WTC11 (cell line): ENCODE results near the gene RAB23. TPM values are rescaled to one million over a fixed set of nuclear protein-coding genes. Genes with fewer than 3 reads are reported as not detected.
A peak's percentile ranks its signal among the peaks of the same experiment; 100 is the strongest.

ENCODE experiments used
- ATAC-seq: fragments of 200-7000 bp; cut with Tn5 transposase; 2 replicates; pipeline ENCODE4 v1.10.0; 2021; ENCODE audit warnings: mild to moderate bottlenecking, moderate library complexity
- CTCF ChIA-PET: fragments of 300-600 bp; sonication (Branson Sonifier 250); formaldehyde crosslinking; loops from one replicate; lab custom pipeline; 2021; ENCODE audit warnings: antibody characterized with exemption; lab: Charles Lee
- POLR2A ChIA-PET: fragments of 350-600 bp; sonication (Branson Sonifier 250); formaldehyde crosslinking; loops from one replicate; lab custom pipeline; 2021; ENCODE audit warnings: antibody characterized with exemption; lab: Charles Lee
- DNase-seq: peaks from one replicate; pipeline ENCODE4 v3.0.0; 2021; ENCODE audit warnings: low spot score
- H3K27ac Mint-ChIP-seq: 2 replicates; pipeline ENCODE4 v1.8.0; 2021; ENCODE audit warnings: mixed read lengths
- H3K27me3 Mint-ChIP-seq: 2 replicates; pipeline ENCODE4 v1.8.0; 2021; ENCODE audit warnings: low read depth, mild to moderate bottlenecking, moderate library complexity, mixed read lengths
- H3K36me3 Mint-ChIP-seq: 2 replicates; pipeline ENCODE4 v1.8.0; 2021; ENCODE audit warnings: mixed read lengths
- H3K4me1 Mint-ChIP-seq: 2 replicates; pipeline ENCODE4 v1.8.0; 2022; ENCODE audit warnings: mixed read lengths
- H3K4me3 Mint-ChIP-seq: 2 replicates; pipeline ENCODE4 v1.8.0; 2021; ENCODE audit warnings: mild to moderate bottlenecking, moderate library complexity, mixed read lengths
- H3K9me3 Mint-ChIP-seq: 2 replicates; pipeline ENCODE4 v1.8.0; 2021; ENCODE audit warnings: mixed read lengths
- ATF1 ChIP-seq: sonication (generic); formaldehyde crosslinking; IDR thresholded peaks from 2 replicates; pipeline ENCODE4 v1.8.1; 2023; ENCODE audit warnings: mild to moderate bottlenecking, moderate library complexity, missing genetic modification reagents
- EMX1 ChIP-seq: fragments of 250-450 bp; sonication (Bioruptor Pico); IDR thresholded peaks from 2 replicates; pipeline ENCODE4 v1.8.0; 2021; ENCODE audit warnings: mild to moderate bottlenecking
- KAT7 ChIP-seq: sonication (generic); formaldehyde crosslinking; IDR thresholded peaks from 2 replicates; pipeline ENCODE4 v1.8.1; 2023; ENCODE audit warnings: missing genetic modification reagents, mild to moderate bottlenecking, borderline replicate concordance
- MXD4 ChIP-seq: fragments of 250-450 bp; sonication (Bioruptor Pico); IDR thresholded peaks from 2 replicates; pipeline ENCODE4 v1.8.0; 2021; ENCODE audit warnings: mild to moderate bottlenecking, moderate library complexity, borderline replicate concordance
- NFATC4 ChIP-seq: fragments of 250-450 bp; sonication (Bioruptor Pico); IDR thresholded peaks from 2 replicates; pipeline ENCODE4 v1.9.0; 2021; ENCODE audit warnings: mild to moderate bottlenecking
- NFYB ChIP-seq: sonication (generic); formaldehyde crosslinking; conservative IDR thresholded peaks from 2 replicates; pipeline ENCODE4 v1.8.0; 2022; ENCODE audit warnings: low read depth, missing genetic modification reagents
- NR3C1 ChIP-seq: sonication (generic); formaldehyde crosslinking; conservative IDR thresholded peaks from 2 replicates; pipeline ENCODE4 v1.8.1; 2023; ENCODE audit warnings: low read depth, mild to moderate bottlenecking, missing genetic modification reagents
- SMAD4 ChIP-seq: sonication (generic); formaldehyde crosslinking; IDR thresholded peaks from 2 replicates; pipeline ENCODE4 v1.8.0; 2022; ENCODE audit warnings: mild to moderate bottlenecking, missing genetic modification reagents
- SOX15 ChIP-seq: fragments of 250-450 bp; sonication (Bioruptor Pico); IDR thresholded peaks from 2 replicates; pipeline ENCODE4 v1.9.0; 2021; ENCODE audit warnings: mild to moderate bottlenecking
- TEAD4 ChIP-seq: sonication (generic); formaldehyde crosslinking; IDR thresholded peaks from 2 replicates; pipeline ENCODE4 v1.8.0; 2022; ENCODE audit warnings: mild to moderate bottlenecking, missing genetic modification reagents
- TP53 ChIP-seq: sonication (generic); formaldehyde crosslinking; IDR thresholded peaks from 2 replicates; pipeline ENCODE4 v1.8.1; 2023; ENCODE audit warnings: mild to moderate bottlenecking, missing genetic modification reagents
- ZNF263 ChIP-seq: sonication (generic); formaldehyde crosslinking; IDR thresholded peaks from 2 replicates; pipeline ENCODE4 v1.8.1; 2022; ENCODE audit warnings: low read depth, mild to moderate bottlenecking, moderate library complexity, missing genetic modification reagents
- ZNF671 ChIP-seq: fragments of 250-450 bp; sonication (Bioruptor Pico); IDR thresholded peaks from 2 replicates; pipeline ENCODE4 v1.8.0; 2021; ENCODE audit warnings: mild to moderate bottlenecking
- total RNA-seq: library from RNA; stranded (reverse); gene quantifications from 3 replicates; pipeline ENCODE4 v1.2.3, GENCODE V29; 2021
- TF ChIP-seq, protein P1 (sequence below): sonication (generic); formaldehyde crosslinking; IDR thresholded peaks from 2 replicates; pipeline ENCODE4 v1.8.0; 2022; ENCODE audit warnings: mild to moderate bottlenecking, missing genetic modification reagents
- TF ChIP-seq, protein P2 (sequence below): sonication (generic); formaldehyde crosslinking; conservative IDR thresholded peaks from 2 replicates; pipeline ENCODE4 v1.8.1; 2023; ENCODE audit warnings: mild to moderate bottlenecking, low read depth, missing genetic modification reagents, moderate library complexity
- TF ChIP-seq, protein P3 (sequence below): sonication (generic); formaldehyde crosslinking; IDR thresholded peaks from 2 replicates; pipeline ENCODE4 v1.8.1; 2022; ENCODE audit warnings: low read depth, mild to moderate bottlenecking, moderate library complexity, missing genetic modification reagents, borderline replicate concordance
- TF ChIP-seq, protein P4 (sequence below): sonication (generic); formaldehyde crosslinking; IDR thresholded peaks from 2 replicates; pipeline ENCODE4 v1.8.0; 2022; ENCODE audit warnings: mild to moderate bottlenecking, missing genetic modification reagents
- TF ChIP-seq, protein P5 (sequence below): sonication (generic); formaldehyde crosslinking; IDR thresholded peaks from 2 replicates; pipeline ENCODE4 v1.8.1; 2023; ENCODE audit warnings: mild to moderate bottlenecking, missing genetic modification reagents
- TF ChIP-seq, protein P6 (sequence below): fragments of 250-450 bp; sonication (Bioruptor Pico); conservative IDR thresholded peaks from 2 replicates; pipeline ENCODE4 v1.9.0; 2021; ENCODE audit warnings: mild to moderate bottlenecking

RAB23 gene
- total RNA-seq, 1 experiment from 2014 or later, result 11.3 TPM

DNA sequence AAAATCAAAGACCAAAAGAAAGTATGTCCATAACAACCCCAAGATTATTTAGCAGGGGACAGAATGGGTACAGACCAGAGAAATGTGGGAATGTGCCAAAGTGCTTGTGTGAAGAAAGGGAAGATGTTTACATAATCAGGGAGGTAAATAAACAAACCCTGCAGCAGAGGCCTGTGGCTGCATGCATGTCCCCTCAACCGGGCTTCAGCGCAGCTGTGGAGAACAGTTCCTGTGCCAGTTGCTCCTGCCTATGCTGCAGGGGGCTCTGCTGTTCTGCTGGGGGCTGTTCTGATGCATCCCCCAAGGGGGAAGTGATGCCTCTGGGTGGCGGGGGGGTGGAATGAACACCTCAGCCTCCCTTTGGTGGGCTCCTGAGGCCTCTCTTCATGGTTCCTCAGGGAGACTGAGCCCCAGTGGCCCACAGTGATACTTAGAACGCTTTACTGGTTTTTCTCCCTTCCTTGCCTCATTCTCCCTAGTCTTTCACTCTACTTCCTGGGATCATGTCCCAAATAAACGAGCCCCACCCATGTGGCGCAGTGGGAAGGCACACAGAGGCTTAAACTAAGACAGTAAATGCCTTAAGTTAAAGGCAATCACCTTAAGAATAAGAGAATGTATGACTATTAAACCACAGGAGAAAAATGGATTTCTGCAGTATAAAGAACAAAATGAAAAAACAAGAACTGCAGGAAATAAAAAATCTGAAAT lies 23.0 kb downstream of the RAB23 start:
- CTCF ChIA-PET, result interaction anchor here (1.2 to 1.6 kb wide), 2 partner anchors 22 to 118 kb away, joined by 3 to 5 read pairs; partner anchors contain the start of gene PRIM2
- TF ChIP-seq, protein P1, sequence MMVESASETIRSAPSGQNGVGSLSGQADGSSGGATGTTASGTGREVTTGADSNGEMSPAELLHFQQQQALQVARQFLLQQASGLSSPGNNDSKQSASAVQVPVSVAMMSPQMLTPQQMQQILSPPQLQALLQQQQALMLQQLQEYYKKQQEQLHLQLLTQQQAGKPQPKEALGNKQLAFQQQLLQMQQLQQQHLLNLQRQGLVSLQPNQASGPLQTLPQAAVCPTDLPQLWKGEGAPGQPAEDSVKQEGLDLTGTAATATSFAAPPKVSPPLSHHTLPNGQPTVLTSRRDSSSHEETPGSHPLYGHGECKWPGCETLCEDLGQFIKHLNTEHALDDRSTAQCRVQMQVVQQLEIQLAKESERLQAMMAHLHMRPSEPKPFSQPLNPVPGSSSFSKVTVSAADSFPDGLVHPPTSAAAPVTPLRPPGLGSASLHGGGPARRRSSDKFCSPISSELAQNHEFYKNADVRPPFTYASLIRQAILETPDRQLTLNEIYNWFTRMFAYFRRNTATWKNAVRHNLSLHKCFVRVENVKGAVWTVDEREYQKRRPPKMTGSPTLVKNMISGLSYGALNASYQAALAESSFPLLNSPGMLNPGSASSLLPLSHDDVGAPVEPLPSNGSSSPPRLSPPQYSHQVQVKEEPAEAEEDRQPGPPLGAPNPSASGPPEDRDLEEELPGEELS (CRISPR knock-in tag), result 0 out of 2 replicates have a peak, but pooled peaks have one; percentile 35
- TF ChIP-seq, protein P2, sequence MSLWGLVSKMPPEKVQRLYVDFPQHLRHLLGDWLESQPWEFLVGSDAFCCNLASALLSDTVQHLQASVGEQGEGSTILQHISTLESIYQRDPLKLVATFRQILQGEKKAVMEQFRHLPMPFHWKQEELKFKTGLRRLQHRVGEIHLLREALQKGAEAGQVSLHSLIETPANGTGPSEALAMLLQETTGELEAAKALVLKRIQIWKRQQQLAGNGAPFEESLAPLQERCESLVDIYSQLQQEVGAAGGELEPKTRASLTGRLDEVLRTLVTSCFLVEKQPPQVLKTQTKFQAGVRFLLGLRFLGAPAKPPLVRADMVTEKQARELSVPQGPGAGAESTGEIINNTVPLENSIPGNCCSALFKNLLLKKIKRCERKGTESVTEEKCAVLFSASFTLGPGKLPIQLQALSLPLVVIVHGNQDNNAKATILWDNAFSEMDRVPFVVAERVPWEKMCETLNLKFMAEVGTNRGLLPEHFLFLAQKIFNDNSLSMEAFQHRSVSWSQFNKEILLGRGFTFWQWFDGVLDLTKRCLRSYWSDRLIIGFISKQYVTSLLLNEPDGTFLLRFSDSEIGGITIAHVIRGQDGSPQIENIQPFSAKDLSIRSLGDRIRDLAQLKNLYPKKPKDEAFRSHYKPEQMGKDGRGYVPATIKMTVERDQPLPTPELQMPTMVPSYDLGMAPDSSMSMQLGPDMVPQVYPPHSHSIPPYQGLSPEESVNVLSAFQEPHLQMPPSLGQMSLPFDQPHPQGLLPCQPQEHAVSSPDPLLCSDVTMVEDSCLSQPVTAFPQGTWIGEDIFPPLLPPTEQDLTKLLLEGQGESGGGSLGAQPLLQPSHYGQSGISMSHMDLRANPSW, result no peak
- DNase-seq, result peak; percentile 44
- Mint-ChIP-seq H3K4me3 (no peak overlapping the region), H3K27me3 (no peaks in the 10 kb centered on the region), H3K27ac (peak overlapping the region; percentile 95), H3K9me3 (no peaks in the 10 kb centered on the region), H3K4me1 (peaks cover 18% of the 10 kb centered on the region), H3K36me3 (peaks cover 4% of the 10 kb centered on the region; the same call in 1 of the 2 replicates)
- POLR2A ChIA-PET, result interaction anchor here (1.2 kb wide), 1 partner anchor 118 kb away, joined by 4 read pairs; the partner anchor contains the start of gene PRIM2
- peak; percentile 93 for ATAC-seq

DNA sequence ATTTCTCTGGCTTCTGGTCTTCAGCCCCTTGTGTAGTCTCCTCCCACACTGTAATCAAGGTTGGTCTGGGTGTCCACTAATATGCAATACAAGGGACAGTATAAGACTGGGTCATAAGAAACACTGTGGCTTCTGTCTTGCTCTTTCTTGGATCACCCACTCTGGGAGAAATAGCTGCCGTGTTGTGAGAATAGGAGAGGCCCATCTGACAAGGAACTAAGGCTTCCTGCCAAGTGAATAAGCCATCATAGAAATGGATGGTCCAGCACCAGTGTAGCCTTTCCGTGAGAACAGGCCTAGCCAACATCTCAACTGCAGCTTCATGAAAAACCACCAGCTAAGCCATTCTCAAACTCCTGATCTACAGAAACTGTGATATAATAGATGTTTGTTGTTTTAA lies 26.6 kb downstream of the RAB23 start:
- H3K27ac Mint-ChIP-seq, result no peak overlapping the region
- DNase-seq, result no peak
- no peaks in the 10 kb centered on the region for H3K9me3 Mint-ChIP-seq
- ChIA-PET CTCF (interaction anchor here (0.6 kb wide), 1 partner anchor 13 kb away, joined by 3 read pairs; no protein-coding TSS in a partner anchor), POLR2A (no interaction called here)
- no peak overlapping the region for H3K4me3 Mint-ChIP-seq
- H3K4me1 Mint-ChIP-seq, result peaks cover 14% of the 10 kb centered on the region
- no peaks in the 10 kb centered on the region for H3K27me3 Mint-ChIP-seq
- peaks cover 19% of the 10 kb centered on the region for H3K36me3 Mint-ChIP-seq
- TF ChIP-seq, protein P3, sequence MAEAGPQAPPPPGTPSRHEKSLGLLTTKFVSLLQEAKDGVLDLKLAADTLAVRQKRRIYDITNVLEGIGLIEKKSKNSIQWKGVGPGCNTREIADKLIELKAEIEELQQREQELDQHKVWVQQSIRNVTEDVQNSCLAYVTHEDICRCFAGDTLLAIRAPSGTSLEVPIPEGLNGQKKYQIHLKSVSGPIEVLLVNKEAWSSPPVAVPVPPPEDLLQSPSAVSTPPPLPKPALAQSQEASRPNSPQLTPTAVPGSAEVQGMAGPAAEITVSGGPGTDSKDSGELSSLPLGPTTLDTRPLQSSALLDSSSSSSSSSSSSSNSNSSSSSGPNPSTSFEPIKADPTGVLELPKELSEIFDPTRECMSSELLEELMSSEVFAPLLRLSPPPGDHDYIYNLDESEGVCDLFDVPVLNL (CRISPR knock-in tag), result no peak
- TF ChIP-seq ZNF671 (CRISPR knock-in tag), result no peak
- TF ChIP-seq, protein P4, sequence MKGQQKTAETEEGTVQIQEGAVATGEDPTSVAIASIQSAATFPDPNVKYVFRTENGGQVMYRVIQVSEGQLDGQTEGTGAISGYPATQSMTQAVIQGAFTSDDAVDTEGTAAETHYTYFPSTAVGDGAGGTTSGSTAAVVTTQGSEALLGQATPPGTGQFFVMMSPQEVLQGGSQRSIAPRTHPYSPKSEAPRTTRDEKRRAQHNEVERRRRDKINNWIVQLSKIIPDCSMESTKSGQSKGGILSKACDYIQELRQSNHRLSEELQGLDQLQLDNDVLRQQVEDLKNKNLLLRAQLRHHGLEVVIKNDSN, result no peak
- ATAC-seq, result no peak

DNA sequence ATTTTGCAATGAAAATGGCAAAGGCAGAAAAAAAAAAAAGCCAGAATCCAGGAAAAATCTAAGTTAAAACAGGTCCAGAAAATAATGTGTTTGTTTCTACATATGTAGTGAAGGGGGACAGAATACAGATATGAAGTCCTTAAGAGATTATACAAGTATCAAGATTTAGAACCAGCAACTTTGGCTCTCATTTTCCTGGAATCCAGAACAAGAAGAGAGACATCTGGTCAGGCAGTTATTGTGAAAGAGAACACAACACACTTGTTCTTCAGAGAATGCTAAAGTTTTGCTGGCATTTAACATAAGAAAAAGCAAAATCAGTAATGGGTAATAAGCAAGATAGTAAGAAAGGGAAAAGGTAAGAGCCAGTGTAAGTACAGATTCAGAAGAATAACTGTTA lies 28.9 kb downstream of the RAB23 start:
- ChIA-PET CTCF (no interaction called here), POLR2A (no interaction called here)
- Mint-ChIP-seq H3K4me1 (no peaks in the 10 kb centered on the region), H3K27me3 (no peaks in the 10 kb centered on the region), H3K27ac (no peak overlapping the region), H3K36me3 (peaks cover 24% of the 10 kb centered on the region), H3K4me3 (no peak overlapping the region), H3K9me3 (no peaks in the 10 kb centered on the region)
- ATAC-seq (no peak), DNase-seq (no peak)
- TF ChIP-seq SOX15 (CRISPR knock-in tag), result no peak
- TF ChIP-seq TP53 (CRISPR knock-in tag), result no peak
- TF ChIP-seq TEAD4 (CRISPR knock-in tag), result no peak
- no peak for TF ChIP-seq NFYB
- no peak for TF ChIP-seq MXD4 (CRISPR knock-in tag)
- no peak for TF ChIP-seq NR3C1 (CRISPR knock-in tag)
- TF ChIP-seq, protein P5, sequence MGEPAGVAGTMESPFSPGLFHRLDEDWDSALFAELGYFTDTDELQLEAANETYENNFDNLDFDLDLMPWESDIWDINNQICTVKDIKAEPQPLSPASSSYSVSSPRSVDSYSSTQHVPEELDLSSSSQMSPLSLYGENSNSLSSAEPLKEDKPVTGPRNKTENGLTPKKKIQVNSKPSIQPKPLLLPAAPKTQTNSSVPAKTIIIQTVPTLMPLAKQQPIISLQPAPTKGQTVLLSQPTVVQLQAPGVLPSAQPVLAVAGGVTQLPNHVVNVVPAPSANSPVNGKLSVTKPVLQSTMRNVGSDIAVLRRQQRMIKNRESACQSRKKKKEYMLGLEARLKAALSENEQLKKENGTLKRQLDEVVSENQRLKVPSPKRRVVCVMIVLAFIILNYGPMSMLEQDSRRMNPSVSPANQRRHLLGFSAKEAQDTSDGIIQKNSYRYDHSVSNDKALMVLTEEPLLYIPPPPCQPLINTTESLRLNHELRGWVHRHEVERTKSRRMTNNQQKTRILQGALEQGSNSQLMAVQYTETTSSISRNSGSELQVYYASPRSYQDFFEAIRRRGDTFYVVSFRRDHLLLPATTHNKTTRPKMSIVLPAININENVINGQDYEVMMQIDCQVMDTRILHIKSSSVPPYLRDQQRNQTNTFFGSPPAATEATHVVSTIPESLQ (CRISPR knock-in tag), result no peak
- TF ChIP-seq EMX1 (CRISPR knock-in tag), result no peak
- TF ChIP-seq, protein P6, sequence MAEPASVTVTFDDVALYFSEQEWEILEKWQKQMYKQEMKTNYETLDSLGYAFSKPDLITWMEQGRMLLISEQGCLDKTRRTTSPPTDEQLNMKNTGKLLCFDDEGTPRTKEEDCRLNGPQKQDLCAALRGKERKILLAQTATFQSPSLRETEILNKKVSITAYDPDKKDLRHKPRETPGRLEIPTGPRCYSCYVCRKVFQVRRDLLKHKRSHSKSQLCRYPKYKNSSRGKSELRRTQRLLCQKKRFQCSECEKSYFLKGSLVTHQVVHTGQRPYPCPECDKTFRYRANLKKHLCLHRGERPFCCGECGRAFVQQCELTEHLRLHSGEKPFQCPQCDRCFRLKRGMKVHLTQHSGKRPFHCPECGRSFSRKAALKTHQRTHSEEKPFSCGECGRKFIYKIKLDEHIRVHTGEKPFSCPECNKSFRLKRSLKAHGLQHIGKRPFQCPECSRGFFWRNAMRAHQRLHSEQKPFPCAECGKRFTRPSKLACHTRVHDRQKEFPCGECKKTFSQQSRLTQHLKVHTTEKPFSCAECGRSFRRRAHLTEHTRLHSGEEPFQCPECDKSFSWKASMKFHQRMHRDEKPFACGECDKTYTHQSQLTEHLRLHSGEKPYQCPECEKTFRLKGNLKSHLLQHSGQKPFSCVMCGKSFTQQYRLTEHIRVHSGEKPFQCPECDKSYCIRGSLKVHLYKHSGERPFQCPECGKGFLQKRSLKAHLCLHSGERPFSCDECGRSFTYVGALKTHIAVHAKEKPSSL (CRISPR knock-in tag), result no peak
- TF ChIP-seq KAT7, result no peak
- no peak for TF ChIP-seq ZNF263 (CRISPR knock-in tag)
- TF ChIP-seq ATF1 (CRISPR knock-in tag), result no peak
- TF ChIP-seq SMAD4 (CRISPR knock-in tag), result no peak
- TF ChIP-seq NFATC4, result no peak
